SK-N-SH treated with all-trans-retinoic acid at 6 μM for 48 hours (cell line): ENCODE measurements around the gene SHC3.

Source experiments
- ATAC-seq: fragments of 200-7000 bp; cut with Tn5 transposase; 3 replicates; pipeline ENCODE4 v1.9.1; 2020; ENCODE audit warnings: mild to moderate bottlenecking, moderate library complexity
- BACH2 ChIP-seq: fragments of 250-450 bp; sonication (Bioruptor Pico); IDR thresholded peaks from 2 replicates; pipeline ENCODE4 v1.9.0; 2021; ENCODE audit warnings: mild to moderate bottlenecking, borderline replicate concordance
- CSRNP3 ChIP-seq: fragments of 250-450 bp; sonication (Bioruptor Pico); IDR thresholded peaks from 2 replicates; pipeline ENCODE4 v1.5.1; 2021; ENCODE audit warnings: mild to moderate bottlenecking, moderate library complexity
- GLIS3 ChIP-seq: fragments of 250-450 bp; sonication (Bioruptor Pico); IDR thresholded peaks from 2 replicates; pipeline ENCODE4 v1.5.0; 2020; ENCODE audit warnings: mild to moderate bottlenecking, moderate library complexity
- ISL1 ChIP-seq: fragments of 250-450 bp; sonication (Bioruptor Pico); IDR thresholded peaks from 2 replicates; pipeline ENCODE4 v2.1.2; 2022; ENCODE audit warnings: mild to moderate bottlenecking, moderate library complexity
- OSR1 ChIP-seq: fragments of 250-450 bp; sonication (Bioruptor Pico); IDR thresholded peaks from 2 replicates; pipeline ENCODE4 v1.8.0; 2022; ENCODE audit warnings: moderate library complexity, mild to moderate bottlenecking, inconsistent platforms
- POU6F1 ChIP-seq: fragments of 250-450 bp; sonication (Bioruptor Pico); IDR thresholded peaks from 2 replicates; pipeline ENCODE4 v1.8.0; 2021; ENCODE audit warnings: low read depth, mild to moderate bottlenecking, moderate library complexity, borderline replicate concordance
- PPARA ChIP-seq: fragments of 250-450 bp; sonication (Bioruptor Pico); IDR thresholded peaks from 2 replicates; pipeline ENCODE4 v1.5.0; 2020; ENCODE audit warnings: mild to moderate bottlenecking, borderline replicate concordance
- RARB ChIP-seq: fragments of 250-450 bp; sonication (Bioruptor Pico); IDR thresholded peaks from 2 replicates; pipeline ENCODE4 v1.8.0; 2021; ENCODE audit warnings: mild to moderate bottlenecking, moderate library complexity
- TCF4 ChIP-seq: fragments of 250-450 bp; sonication (Bioruptor Pico); IDR thresholded peaks from 2 replicates; pipeline ENCODE4 v1.8.0; 2021; ENCODE audit warnings: mild to moderate bottlenecking, moderate library complexity, borderline replicate concordance
- ZFP3 ChIP-seq: fragments of 250-450 bp; sonication (Bioruptor Pico); IDR thresholded peaks from 2 replicates; pipeline ENCODE4 v1.5.0; 2020; ENCODE audit warnings: mild to moderate bottlenecking, moderate library complexity
- ZFP30 ChIP-seq: fragments of 450-650 bp; formaldehyde crosslinking; IDR thresholded peaks from 2 replicates; pipeline ENCODE4 v1.5.0; 2022; ENCODE audit warnings: mild to moderate bottlenecking, moderate library complexity
- ZNF70 ChIP-seq: fragments of 450-650 bp; formaldehyde crosslinking; IDR thresholded peaks from 2 replicates; pipeline ENCODE4 v1.5.0; 2020; ENCODE audit warnings: mild to moderate bottlenecking, moderate library complexity
- TF ChIP-seq, protein P1 (sequence below): fragments of 250-450 bp; sonication (Bioruptor Pico); IDR thresholded peaks from 2 replicates; pipeline ENCODE4 v1.5.1; 2020; ENCODE audit warnings: low read depth, mild to moderate bottlenecking, moderate library complexity
- TF ChIP-seq, protein P2 (sequence below): fragments of 250-450 bp; sonication (Bioruptor Pico); IDR thresholded peaks from 2 replicates; pipeline ENCODE4 v1.5.0; 2020; ENCODE audit warnings: mild to moderate bottlenecking, moderate library complexity
- TF ChIP-seq, protein P3 (sequence below): fragments of 250-450 bp; sonication (Bioruptor Pico); IDR thresholded peaks from 2 replicates; pipeline ENCODE4 v1.8.0; 2020; ENCODE audit warnings: mild to moderate bottlenecking, moderate library complexity, borderline replicate concordance

Gene SHC3

GRCh38 chr9:89191004-89191403, 12.4 kb upstream of the SHC3 start:
- ATAC-seq, result no peak
- TF ChIP-seq BACH2 (CRISPR knock-in tag) (no peak), OSR1 (no peak), TCF4 (CRISPR knock-in tag) (no peak), GLIS3 (no peak), ZFP3 (CRISPR knock-in tag) (no peak)
- TF ChIP-seq, protein P1, sequence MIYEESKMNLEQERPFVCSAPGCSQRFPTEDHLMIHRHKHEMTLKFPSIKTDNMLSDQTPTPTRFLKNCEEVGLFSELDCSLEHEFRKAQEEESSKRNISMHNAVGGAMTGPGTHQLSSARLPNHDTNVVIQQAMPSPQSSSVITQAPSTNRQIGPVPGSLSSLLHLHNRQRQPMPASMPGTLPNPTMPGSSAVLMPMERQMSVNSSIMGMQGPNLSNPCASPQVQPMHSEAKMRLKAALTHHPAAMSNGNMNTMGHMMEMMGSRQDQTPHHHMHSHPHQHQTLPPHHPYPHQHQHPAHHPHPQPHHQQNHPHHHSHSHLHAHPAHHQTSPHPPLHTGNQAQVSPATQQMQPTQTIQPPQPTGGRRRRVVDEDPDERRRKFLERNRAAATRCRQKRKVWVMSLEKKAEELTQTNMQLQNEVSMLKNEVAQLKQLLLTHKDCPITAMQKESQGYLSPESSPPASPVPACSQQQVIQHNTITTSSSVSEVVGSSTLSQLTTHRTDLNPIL (CRISPR knock-in tag), result no peak
- TF ChIP-seq, protein P2, sequence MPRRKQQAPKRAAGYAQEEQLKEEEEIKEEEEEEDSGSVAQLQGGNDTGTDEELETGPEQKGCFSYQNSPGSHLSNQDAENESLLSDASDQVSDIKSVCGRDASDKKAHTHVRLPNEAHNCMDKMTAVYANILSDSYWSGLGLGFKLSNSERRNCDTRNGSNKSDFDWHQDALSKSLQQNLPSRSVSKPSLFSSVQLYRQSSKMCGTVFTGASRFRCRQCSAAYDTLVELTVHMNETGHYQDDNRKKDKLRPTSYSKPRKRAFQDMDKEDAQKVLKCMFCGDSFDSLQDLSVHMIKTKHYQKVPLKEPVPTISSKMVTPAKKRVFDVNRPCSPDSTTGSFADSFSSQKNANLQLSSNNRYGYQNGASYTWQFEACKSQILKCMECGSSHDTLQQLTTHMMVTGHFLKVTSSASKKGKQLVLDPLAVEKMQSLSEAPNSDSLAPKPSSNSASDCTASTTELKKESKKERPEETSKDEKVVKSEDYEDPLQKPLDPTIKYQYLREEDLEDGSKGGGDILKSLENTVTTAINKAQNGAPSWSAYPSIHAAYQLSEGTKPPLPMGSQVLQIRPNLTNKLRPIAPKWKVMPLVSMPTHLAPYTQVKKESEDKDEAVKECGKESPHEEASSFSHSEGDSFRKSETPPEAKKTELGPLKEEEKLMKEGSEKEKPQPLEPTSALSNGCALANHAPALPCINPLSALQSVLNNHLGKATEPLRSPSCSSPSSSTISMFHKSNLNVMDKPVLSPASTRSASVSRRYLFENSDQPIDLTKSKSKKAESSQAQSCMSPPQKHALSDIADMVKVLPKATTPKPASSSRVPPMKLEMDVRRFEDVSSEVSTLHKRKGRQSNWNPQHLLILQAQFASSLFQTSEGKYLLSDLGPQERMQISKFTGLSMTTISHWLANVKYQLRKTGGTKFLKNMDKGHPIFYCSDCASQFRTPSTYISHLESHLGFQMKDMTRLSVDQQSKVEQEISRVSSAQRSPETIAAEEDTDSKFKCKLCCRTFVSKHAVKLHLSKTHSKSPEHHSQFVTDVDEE (CRISPR knock-in tag), result no peak

GRCh38 chr9:89189215-89189614, 10.6 kb upstream of the SHC3 start:
- TF ChIP-seq, protein P1 (CRISPR knock-in tag), result no peak
- TF ChIP-seq, all 23 proteins: peak for 0
- peak; percentile 66 for ATAC-seq

DNA sequence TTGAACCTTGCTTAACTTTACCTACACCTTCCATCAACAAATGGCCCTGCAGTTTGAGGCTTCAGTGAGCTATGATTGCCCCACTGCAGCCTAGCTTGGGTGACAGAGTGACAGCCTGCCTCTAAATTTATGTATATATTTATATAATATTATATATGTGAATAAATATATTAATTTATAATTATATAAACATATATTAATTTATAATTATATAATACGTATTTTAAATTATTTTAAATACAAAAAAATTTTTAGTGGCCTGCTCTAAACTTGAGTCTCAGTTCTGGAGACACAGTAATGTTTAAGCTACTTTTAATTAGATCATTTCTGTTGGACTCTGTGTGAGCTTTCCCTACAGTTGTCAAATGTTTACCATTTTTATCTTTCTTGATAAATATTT, 9.3 kb upstream of the SHC3 start:
- no peak for ATAC-seq
- TF ChIP-seq, protein P3, sequence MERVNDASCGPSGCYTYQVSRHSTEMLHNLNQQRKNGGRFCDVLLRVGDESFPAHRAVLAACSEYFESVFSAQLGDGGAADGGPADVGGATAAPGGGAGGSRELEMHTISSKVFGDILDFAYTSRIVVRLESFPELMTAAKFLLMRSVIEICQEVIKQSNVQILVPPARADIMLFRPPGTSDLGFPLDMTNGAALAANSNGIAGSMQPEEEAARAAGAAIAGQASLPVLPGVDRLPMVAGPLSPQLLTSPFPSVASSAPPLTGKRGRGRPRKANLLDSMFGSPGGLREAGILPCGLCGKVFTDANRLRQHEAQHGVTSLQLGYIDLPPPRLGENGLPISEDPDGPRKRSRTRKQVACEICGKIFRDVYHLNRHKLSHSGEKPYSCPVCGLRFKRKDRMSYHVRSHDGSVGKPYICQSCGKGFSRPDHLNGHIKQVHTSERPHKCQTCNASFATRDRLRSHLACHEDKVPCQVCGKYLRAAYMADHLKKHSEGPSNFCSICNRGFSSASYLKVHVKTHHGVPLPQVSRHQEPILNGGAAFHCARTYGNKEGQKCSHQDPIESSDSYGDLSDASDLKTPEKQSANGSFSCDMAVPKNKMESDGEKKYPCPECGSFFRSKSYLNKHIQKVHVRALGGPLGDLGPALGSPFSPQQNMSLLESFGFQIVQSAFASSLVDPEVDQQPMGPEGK (CRISPR knock-in tag), result no peak
- TF ChIP-seq OSR1, result no peak
- TF ChIP-seq CSRNP3, result no peak
- TF ChIP-seq RARB (CRISPR knock-in tag), result no peak
- no peak for TF ChIP-seq BACH2 (CRISPR knock-in tag)
- TF ChIP-seq ZFP30 (CRISPR knock-in tag), result no peak
- TF ChIP-seq, protein P2 (CRISPR knock-in tag), result no peak
- TF ChIP-seq GLIS3, result no peak

DNA sequence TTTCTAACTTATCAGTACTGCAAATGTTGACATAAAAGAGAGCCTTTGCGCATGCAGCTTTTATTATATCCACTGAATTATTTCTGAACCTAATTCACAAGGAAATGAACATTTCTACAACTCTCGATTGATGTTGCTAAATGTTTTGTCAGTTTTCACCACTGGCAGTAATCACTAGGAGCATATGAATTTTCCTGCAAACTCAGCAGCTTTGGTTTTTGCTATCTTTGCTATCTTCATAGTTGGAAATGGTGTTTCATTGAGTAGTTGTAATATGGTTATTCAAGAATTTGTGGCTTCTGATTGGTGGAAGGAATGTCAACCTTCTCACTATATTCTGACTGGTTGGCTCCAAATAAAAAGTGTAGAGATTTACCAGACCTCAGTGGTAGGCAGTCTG, 8.9 kb upstream of the SHC3 start:
- ATAC-seq, result no peak
- TF ChIP-seq OSR1 (no peak), BACH2 (CRISPR knock-in tag) (no peak), POU6F1 (CRISPR knock-in tag) (no peak), ISL1 (no peak), CSRNP3 (no peak), PPARA (no peak), ZNF70 (CRISPR knock-in tag) (no peak)
- TF ChIP-seq, protein P1 (CRISPR knock-in tag), result no peak
